ENCODE results near the gene RAB3IP. TPM values are rescaled to one million over a fixed set of nuclear protein-coding genes. Genes with fewer than 3 reads are reported as not detected.

The RAB3IP gene
- total RNA-seq, 1 experiment from 2014 or later: 82.5 TPM

- no peaks in the 10 kb centered on the region for H3K9me3 Mint-ChIP-seq (ENCODE audit: unreplicated experiment)
- DNase-seq: no peak
- CTCF ChIA-PET: no interaction called here
- intact Hi-C loops (cut with micrococcal nuclease; ENCODE audit: unreplicated experiment): no loop called here
- Histone ChIP-seq H3K9me3 (peaks cover 3% of the 10 kb centered on the region; the same call in 1 of the 2 replicates), H3K4me1 (peaks cover 10% of the 10 kb centered on the region; the same call in 1 of the 2 replicates), H3K27me3 (replicated peaks; ENCODE audit: control insufficient read depth, insufficient read depth, low read length) (no peaks in the 10 kb centered on the region), H3K36me3 (ENCODE audit: control insufficient read depth, insufficient read depth, low read length) (no peaks in the 10 kb centered on the region), H3K4me3 (ENCODE audit: low read depth, low read length) (no peak overlapping the region)
- H3K4me3 Mint-ChIP-seq (ENCODE audit: unreplicated experiment): no peak overlapping the region
- no peaks in the 10 kb centered on the region for H3K27me3 Mint-ChIP-seq (ENCODE audit: insufficient read depth, unreplicated experiment)
- TF ChIP-seq, protein P1, sequence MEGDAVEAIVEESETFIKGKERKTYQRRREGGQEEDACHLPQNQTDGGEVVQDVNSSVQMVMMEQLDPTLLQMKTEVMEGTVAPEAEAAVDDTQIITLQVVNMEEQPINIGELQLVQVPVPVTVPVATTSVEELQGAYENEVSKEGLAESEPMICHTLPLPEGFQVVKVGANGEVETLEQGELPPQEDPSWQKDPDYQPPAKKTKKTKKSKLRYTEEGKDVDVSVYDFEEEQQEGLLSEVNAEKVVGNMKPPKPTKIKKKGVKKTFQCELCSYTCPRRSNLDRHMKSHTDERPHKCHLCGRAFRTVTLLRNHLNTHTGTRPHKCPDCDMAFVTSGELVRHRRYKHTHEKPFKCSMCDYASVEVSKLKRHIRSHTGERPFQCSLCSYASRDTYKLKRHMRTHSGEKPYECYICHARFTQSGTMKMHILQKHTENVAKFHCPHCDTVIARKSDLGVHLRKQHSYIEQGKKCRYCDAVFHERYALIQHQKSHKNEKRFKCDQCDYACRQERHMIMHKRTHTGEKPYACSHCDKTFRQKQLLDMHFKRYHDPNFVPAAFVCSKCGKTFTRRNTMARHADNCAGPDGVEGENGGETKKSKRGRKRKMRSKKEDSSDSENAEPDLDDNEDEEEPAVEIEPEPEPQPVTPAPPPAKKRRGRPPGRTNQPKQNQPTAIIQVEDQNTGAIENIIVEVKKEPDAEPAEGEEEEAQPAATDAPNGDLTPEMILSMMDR (IDR thresholded peaks at IDR 0.05; ENCODE audit: insufficient read depth in 1 of 2, low read depth in 1 of 2, low read length in 1 of 2, severe bottlenecking in 1 of 2, unreplicated experiment in 1 of 2): no peak
- peaks cover 6% of the 10 kb centered on the region for H3K36me3 Mint-ChIP-seq (ENCODE audit: insufficient read depth, unreplicated experiment)
- H3K4me1 Mint-ChIP-seq (ENCODE audit: low read depth, unreplicated experiment): peaks cover 10% of the 10 kb centered on the region
- no peak overlapping the region for H3K27ac Mint-ChIP-seq (ENCODE audit: unreplicated experiment)
- POLR2A ChIA-PET: no interaction called here
- no TSS peak for BruUV-seq (replicated peaks)
These were observed 5.4 kb downstream of the RAB3IP start for GRCh38 chr12:69744109-69744508.

DNA sequence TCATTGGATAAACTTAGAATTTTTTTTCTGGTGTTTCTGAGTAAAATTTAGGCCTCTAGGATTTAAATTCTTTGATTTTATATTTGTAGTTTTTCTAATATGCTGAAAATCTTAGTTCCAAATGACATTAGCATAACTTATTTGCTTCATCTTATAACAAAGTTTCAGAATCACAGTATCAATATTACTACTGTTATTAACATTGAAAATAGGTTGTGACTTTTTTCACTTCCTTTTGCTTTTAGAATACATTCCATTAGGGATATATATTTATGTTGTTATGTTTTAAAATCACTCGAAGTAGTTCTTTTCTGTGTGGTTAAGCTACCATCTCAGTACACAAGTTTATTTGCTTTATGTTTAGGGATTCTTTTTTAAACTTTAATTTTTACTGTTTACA, 12.8 kb downstream of the RAB3IP start:
- POLR2A ChIA-PET: interaction anchor here (0.6 to 0.7 kb wide), 2 partner anchors 13 to 137 kb away, joined by 3 read pairs; no protein-coding TSS in a partner anchor
- no peaks in the 10 kb centered on the region for H3K4me1 ChIP-seq
- no peak overlapping the region for H3K4me3 Mint-ChIP-seq (ENCODE audit: unreplicated experiment)
- intact Hi-C loops (cut with micrococcal nuclease; ENCODE audit: unreplicated experiment): no loop called here
- peaks cover 16% of the 10 kb centered on the region for H3K36me3 Mint-ChIP-seq (ENCODE audit: insufficient read depth, unreplicated experiment)
- no peaks in the 10 kb centered on the region for H3K9me3 Mint-ChIP-seq (ENCODE audit: unreplicated experiment)
- no peak for DNase-seq
- TF ChIP-seq, protein P1 (IDR thresholded peaks at IDR 0.05; ENCODE audit: insufficient read depth in 1 of 2, low read depth in 1 of 2, low read length in 1 of 2, severe bottlenecking in 1 of 2, unreplicated experiment in 1 of 2): no peak
- H3K27ac Mint-ChIP-seq (ENCODE audit: unreplicated experiment): no peak overlapping the region
- CTCF ChIA-PET: interaction anchor here (0.6 kb wide), 1 partner anchor 12 kb away, joined by 3 read pairs; no protein-coding TSS in a partner anchor
- peaks cover 3% of the 10 kb centered on the region; the same call in 1 of the 2 replicates for H3K9me3 ChIP-seq
- H3K4me1 Mint-ChIP-seq (ENCODE audit: low read depth, unreplicated experiment): no peaks in the 10 kb centered on the region
- H3K27me3 Mint-ChIP-seq (ENCODE audit: insufficient read depth, unreplicated experiment): no peaks in the 10 kb centered on the region
- H3K27me3 ChIP-seq (replicated peaks; ENCODE audit: control insufficient read depth, insufficient read depth, low read length): no peaks in the 10 kb centered on the region
- no TSS peak for BruUV-seq (replicated peaks)
- H3K4me3 ChIP-seq (ENCODE audit: low read depth, low read length): no peak overlapping the region
- H3K36me3 ChIP-seq (ENCODE audit: control insufficient read depth, insufficient read depth, low read length): no peaks in the 10 kb centered on the region; the same call in 1 of the 2 replicates

DNA sequence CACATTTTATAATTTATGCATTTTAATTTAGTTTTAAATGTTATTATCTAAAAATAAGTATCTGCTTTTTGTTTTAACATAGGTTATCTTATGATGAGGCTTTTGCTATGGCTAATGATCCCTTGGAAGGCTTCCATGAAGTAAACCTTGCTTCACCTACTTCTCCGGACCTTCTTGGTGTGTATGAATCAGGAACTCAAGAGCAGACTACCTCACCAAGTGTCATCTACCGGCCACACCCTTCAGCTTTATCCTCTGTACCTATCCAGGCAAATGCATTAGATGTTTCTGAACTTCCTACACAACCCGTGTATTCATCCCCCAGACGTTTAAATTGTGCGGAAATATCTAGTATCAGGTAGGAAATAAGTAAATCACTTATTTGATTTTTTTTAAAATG, 16.6 kb downstream of the RAB3IP start:
- H3K36me3 ChIP-seq (ENCODE audit: control insufficient read depth, insufficient read depth, low read length): no peaks in the 10 kb centered on the region; the same call in 1 of the 2 replicates
- no TSS peak for BruUV-seq (replicated peaks)
- Mint-ChIP-seq H3K4me1 (ENCODE audit: low read depth, unreplicated experiment) (no peaks in the 10 kb centered on the region), H3K36me3 (ENCODE audit: insufficient read depth, unreplicated experiment) (peaks cover 37% of the 10 kb centered on the region), H3K9me3 (ENCODE audit: unreplicated experiment) (peaks cover 22% of the 10 kb centered on the region), H3K27me3 (ENCODE audit: insufficient read depth, unreplicated experiment) (no peaks in the 10 kb centered on the region), H3K4me3 (ENCODE audit: unreplicated experiment) (no peak overlapping the region), H3K27ac (ENCODE audit: unreplicated experiment) (no peak overlapping the region)
- no peak overlapping the region for H3K4me3 ChIP-seq (ENCODE audit: low read depth, low read length)
- intact Hi-C loops (cut with micrococcal nuclease; ENCODE audit: unreplicated experiment): no loop called here
- no peaks in the 10 kb centered on the region for H3K4me1 ChIP-seq
- no peak for DNase-seq
- CTCF ChIA-PET: no interaction called here
- H3K27me3 ChIP-seq (replicated peaks; ENCODE audit: control insufficient read depth, insufficient read depth, low read length): no peaks in the 10 kb centered on the region
- H3K9me3 ChIP-seq: peaks cover 10% of the 10 kb centered on the region
- POLR2A ChIA-PET: no interaction called here
- TF ChIP-seq, protein P1 (IDR thresholded peaks at IDR 0.05; ENCODE audit: insufficient read depth in 1 of 2, low read depth in 1 of 2, low read length in 1 of 2, severe bottlenecking in 1 of 2, unreplicated experiment in 1 of 2): no peak

Measured in Caco-2 (cell line).